Memory B cell (primary cell): ENCODE results near the gene ARF3.

Source experiments
- ATAC-seq: fragments of 150-1000 bp; cut with Tn5 transposase; 2 replicates; pipeline ENCODE4 v1.10.0; 2021; ENCODE audit warnings: low read depth, mild to moderate bottlenecking, moderate library complexity
- DNase-seq, 2 donors: peaks; one replicate each; pipeline ENCODE4 v3.0.0; 2022; ENCODE audit warnings: low spot score in 2 of 2
- H3K27ac Mint-ChIP-seq: one replicate; pipeline ENCODE4 v1.8.0; 2022; ENCODE audit warnings: mild to moderate bottlenecking, moderate library complexity, mixed read lengths
- H3K27me3 Mint-ChIP-seq: one replicate; pipeline ENCODE4 v1.8.0; 2022; ENCODE audit warnings: mixed read lengths
- H3K36me3 Mint-ChIP-seq: one replicate; pipeline ENCODE4 v1.8.0; 2022; ENCODE audit warnings: mild to moderate bottlenecking, mixed read lengths
- H3K4me1 Mint-ChIP-seq: one replicate; pipeline ENCODE4 v1.8.0; 2022; ENCODE audit warnings: mixed read lengths
- H3K4me3 Mint-ChIP-seq: one replicate; pipeline ENCODE4 v1.8.0; 2022; ENCODE audit warnings: mild to moderate bottlenecking, moderate library complexity, mixed read lengths
- H3K9me3 Mint-ChIP-seq: one replicate; pipeline ENCODE4 v1.8.0; 2022; ENCODE audit warnings: mixed read lengths

ARF3 gene

GRCh38 chr12:48965298-48965838 is 8.1 kb upstream of the ARF3 start:
- peaks cover 7% of the 10 kb centered on the region for H3K4me1 Mint-ChIP-seq
- no peaks in the 10 kb centered on the region for H3K9me3 Mint-ChIP-seq
- no peak for DNase-seq
- H3K27ac Mint-ChIP-seq, result no peak overlapping the region
- H3K27me3 Mint-ChIP-seq, result no peaks in the 10 kb centered on the region
- no peaks in the 10 kb centered on the region for H3K36me3 Mint-ChIP-seq
- H3K4me3 Mint-ChIP-seq, result no peak overlapping the region
- no peak for ATAC-seq

GRCh38 chr12:48961801-48962200 is 4.5 kb upstream of the ARF3 start:
- H3K27ac Mint-ChIP-seq, result no peak overlapping the region
- H3K4me1 Mint-ChIP-seq, result peaks cover 21% of the 10 kb centered on the region
- no peak overlapping the region for H3K4me3 Mint-ChIP-seq
- DNase-seq (no peak), ATAC-seq (no peak)
- no peaks in the 10 kb centered on the region for H3K36me3 Mint-ChIP-seq
- no peaks in the 10 kb centered on the region for H3K9me3 Mint-ChIP-seq
- H3K27me3 Mint-ChIP-seq, result peaks cover 2% of the 10 kb centered on the region

- no peaks in the 10 kb centered on the region for H3K36me3 Mint-ChIP-seq
- H3K4me1 Mint-ChIP-seq, result peaks cover 21% of the 10 kb centered on the region
- H3K9me3 Mint-ChIP-seq, result no peaks in the 10 kb centered on the region
- DNase-seq (no peak), ATAC-seq (no peak)
- peaks cover 2% of the 10 kb centered on the region for H3K27me3 Mint-ChIP-seq
- no peak overlapping the region for H3K27ac Mint-ChIP-seq
- no peak overlapping the region for H3K4me3 Mint-ChIP-seq
Measured at GRCh38 chr12:48961331-48961730, 4.0 kb upstream of the ARF3 start.

GRCh38 chr12:48960834-48961233 is 3.5 kb upstream of the ARF3 start:
- Mint-ChIP-seq H3K27me3 (peaks cover 2% of the 10 kb centered on the region), H3K4me3 (no peak overlapping the region), H3K4me1 (peaks cover 25% of the 10 kb centered on the region), H3K27ac (no peak overlapping the region), H3K9me3 (no peaks in the 10 kb centered on the region), H3K36me3 (no peaks in the 10 kb centered on the region)
- DNase-seq (no peak), ATAC-seq (no peak)

GRCh38 chr12:48958049-48958388 is 732 bp upstream of the ARF3 start:
- DNase-seq, result no peak
- ATAC-seq, result peak; percentile 17
- Mint-ChIP-seq H3K4me3 (peak overlapping the region; percentile 100), H3K27ac (peak overlapping the region; percentile 96), H3K4me1 (peaks cover 37% of the 10 kb centered on the region), H3K9me3 (no peaks in the 10 kb centered on the region), H3K36me3 (peaks cover 2% of the 10 kb centered on the region), H3K27me3 (peaks cover 2% of the 10 kb centered on the region)

- Mint-ChIP-seq H3K4me1 (peaks cover 45% of the 10 kb centered on the region), H3K36me3 (peaks cover 8% of the 10 kb centered on the region), H3K27me3 (peaks cover 2% of the 10 kb centered on the region), H3K4me3 (peak overlapping the region; percentile 100), H3K27ac (peak overlapping the region; percentile 96), H3K9me3 (no peaks in the 10 kb centered on the region)
- ATAC-seq (peak; percentile 4), DNase-seq (no peak)
Measured at GRCh38 chr12:48956279-48957140, 777 bp downstream of the ARF3 start.

- H3K9me3 Mint-ChIP-seq, result no peaks in the 10 kb centered on the region
- DNase-seq (no peak), ATAC-seq (peak; percentile 43)
- H3K36me3 Mint-ChIP-seq, result peaks cover 11% of the 10 kb centered on the region
- peak overlapping the region; percentile 30 for H3K4me3 Mint-ChIP-seq
- peaks cover 45% of the 10 kb centered on the region for H3K4me1 Mint-ChIP-seq
- H3K27me3 Mint-ChIP-seq, result peaks cover 2% of the 10 kb centered on the region
- H3K27ac Mint-ChIP-seq, result no peak overlapping the region
Measured at GRCh38 chr12:48954841-48955501, 2.3 kb downstream of the ARF3 start.

- H3K27me3 Mint-ChIP-seq, result no peaks in the 10 kb centered on the region
- no peak overlapping the region for H3K27ac Mint-ChIP-seq
- peaks cover 11% of the 10 kb centered on the region for H3K36me3 Mint-ChIP-seq
- DNase-seq (no peak), ATAC-seq (no peak)
- H3K9me3 Mint-ChIP-seq, result no peaks in the 10 kb centered on the region
- H3K4me3 Mint-ChIP-seq, result no peak overlapping the region
- H3K4me1 Mint-ChIP-seq, result peaks cover 45% of the 10 kb centered on the region
Measured at GRCh38 chr12:48954061-48954460, 3.2 kb downstream of the ARF3 start.

GRCh38 chr12:48952691-48953090 is 4.6 kb downstream of the ARF3 start:
- H3K9me3 Mint-ChIP-seq, result no peaks in the 10 kb centered on the region
- H3K27ac Mint-ChIP-seq, result no peak overlapping the region
- H3K4me1 Mint-ChIP-seq, result peaks cover 43% of the 10 kb centered on the region
- ATAC-seq (no peak), DNase-seq (no peak)
- H3K4me3 Mint-ChIP-seq, result no peak overlapping the region
- no peaks in the 10 kb centered on the region for H3K27me3 Mint-ChIP-seq
- peaks cover 15% of the 10 kb centered on the region for H3K36me3 Mint-ChIP-seq

- H3K36me3 Mint-ChIP-seq, result peaks cover 16% of the 10 kb centered on the region
- no peaks in the 10 kb centered on the region for H3K27me3 Mint-ChIP-seq
- no peaks in the 10 kb centered on the region for H3K9me3 Mint-ChIP-seq
- H3K4me1 Mint-ChIP-seq, result peaks cover 25% of the 10 kb centered on the region
- ATAC-seq (no peak), DNase-seq (no peak)
- H3K4me3 Mint-ChIP-seq, result no peak overlapping the region
- no peak overlapping the region for H3K27ac Mint-ChIP-seq
Measured at GRCh38 chr12:48947727-48948126, 9.6 kb downstream of the ARF3 start.

GRCh38 chr12:48946943-48947342 is 10.3 kb downstream of the ARF3 start:
- no peak for DNase-seq
- no peak for ATAC-seq
- no peak overlapping the region for H3K4me3 Mint-ChIP-seq
- H3K36me3 Mint-ChIP-seq, result peaks cover 16% of the 10 kb centered on the region
- H3K9me3 Mint-ChIP-seq, result no peaks in the 10 kb centered on the region
- H3K27me3 Mint-ChIP-seq, result no peaks in the 10 kb centered on the region
- H3K4me1 Mint-ChIP-seq, result peaks cover 23% of the 10 kb centered on the region
- H3K27ac Mint-ChIP-seq, result no peak overlapping the region

GRCh38 chr12:48946205-48946604 is 11.1 kb downstream of the ARF3 start:
- DNase-seq, result no peak
- ATAC-seq, result no peak
- Mint-ChIP-seq H3K36me3 (peaks cover 16% of the 10 kb centered on the region), H3K4me1 (peaks cover 23% of the 10 kb centered on the region), H3K4me3 (no peak overlapping the region), H3K27me3 (no peaks in the 10 kb centered on the region), H3K9me3 (no peaks in the 10 kb centered on the region), H3K27ac (no peak overlapping the region)

- no peak for DNase-seq
- Mint-ChIP-seq H3K9me3 (no peaks in the 10 kb centered on the region), H3K4me1 (peaks cover 40% of the 10 kb centered on the region), H3K36me3 (peaks cover 17% of the 10 kb centered on the region), H3K27ac (no peak overlapping the region), H3K4me3 (no peak overlapping the region), H3K27me3 (no peaks in the 10 kb centered on the region)
- no peak for ATAC-seq
Measured at GRCh38 chr12:48943221-48943620, 14.1 kb downstream of the ARF3 start.

- H3K4me3 Mint-ChIP-seq, result no peak overlapping the region
- H3K9me3 Mint-ChIP-seq, result no peaks in the 10 kb centered on the region
- peaks cover 38% of the 10 kb centered on the region for H3K4me1 Mint-ChIP-seq
- no peaks in the 10 kb centered on the region for H3K27me3 Mint-ChIP-seq
- no peak for ATAC-seq
- DNase-seq, result no peak
- H3K36me3 Mint-ChIP-seq, result peaks cover 17% of the 10 kb centered on the region
- H3K27ac Mint-ChIP-seq, result peak overlapping the region; percentile 83
Measured at GRCh38 chr12:48940181-48940580, 17.1 kb downstream of the ARF3 start.
